NK-92 (cell line): ENCODE results near the gene MPPED2.

Source experiments
- DNase-seq: peaks from one replicate; lab custom pipeline; 2025; ENCODE audit not compliant: unreplicated experiment; lab: John Stamatoyannopoulos, UW

Gene MPPED2

GRCh38 chr11:30455025-30455424 is 131.1 kb downstream of the MPPED2 start:
- no peak for DNase-seq

GRCh38 chr11:30454541-30454940 is 131.6 kb downstream of the MPPED2 start:
- no peak for DNase-seq

- no peak for DNase-seq
These were observed 132.0 kb downstream of the MPPED2 start for GRCh38 chr11:30454111-30454510.

- DNase-seq: no peak
These were observed 132.4 kb downstream of the MPPED2 start for GRCh38 chr11:30453705-30454104.

GRCh38 chr11:30452842-30453241 is 133.3 kb downstream of the MPPED2 start:
- DNase-seq: no peak

- DNase-seq: no peak
These were observed 134.0 kb downstream of the MPPED2 start for GRCh38 chr11:30452114-30452513.

- no peak for DNase-seq
These were observed 134.5 kb downstream of the MPPED2 start for GRCh38 chr11:30451626-30452025.

- DNase-seq: no peak
These were observed 135.0 kb downstream of the MPPED2 start for GRCh38 chr11:30451167-30451566.

- DNase-seq: no peak
These were observed 139.0 kb downstream of the MPPED2 start for GRCh38 chr11:30447058-30447640.

GRCh38 chr11:30446520-30446919 is 139.6 kb downstream of the MPPED2 start:
- no peak for DNase-seq

GRCh38 chr11:30445056-30445455 is 141.1 kb downstream of the MPPED2 start:
- no peak for DNase-seq

GRCh38 chr11:30440510-30440909 is 145.6 kb downstream of the MPPED2 start:
- DNase-seq: no peak

- DNase-seq: no peak
These were observed 149.4 kb downstream of the MPPED2 start for GRCh38 chr11:30436801-30437200.

GRCh38 chr11:30435488-30435887 is 150.7 kb downstream of the MPPED2 start:
- no peak for DNase-seq

GRCh38 chr11:30434901-30435300 is 151.3 kb downstream of the MPPED2 start:
- no peak for DNase-seq

GRCh38 chr11:30433831-30434230 is 152.3 kb downstream of the MPPED2 start:
- no peak for DNase-seq

GRCh38 chr11:30432716-30433115 is 153.4 kb downstream of the MPPED2 start:
- no peak for DNase-seq

GRCh38 chr11:30432178-30432577 is 154.0 kb downstream of the MPPED2 start:
- no peak for DNase-seq

- no peak for DNase-seq
These were observed 154.9 kb downstream of the MPPED2 start for GRCh38 chr11:30431127-30431814.

GRCh38 chr11:30429550-30429949 is 156.6 kb downstream of the MPPED2 start:
- DNase-seq: no peak

- DNase-seq: no peak
These were observed 159.4 kb downstream of the MPPED2 start for GRCh38 chr11:30426781-30427180.

- DNase-seq: no peak
These were observed 161.3 kb downstream of the MPPED2 start for GRCh38 chr11:30424844-30425243.

- DNase-seq: no peak
These were observed 161.8 kb downstream of the MPPED2 start for GRCh38 chr11:30424321-30424720.
